GM04503 (cell line): ENCODE measurements around the gene DDX41.
A peak's percentile ranks its signal among the peaks of the same experiment; 100 is the strongest.
"Not testable (repeated sequence)": the region's sequence is repeated elsewhere in the genome, so short reads cannot be mapped to it uniquely, and the experiment has no call there.

ENCODE experiments used
- DNase-seq: peaks from one replicate; pipeline ENCODE4 v3.0.0-alpha.2; 2012; ENCODE audit warnings: low read depth

Gene DDX41

DNA sequence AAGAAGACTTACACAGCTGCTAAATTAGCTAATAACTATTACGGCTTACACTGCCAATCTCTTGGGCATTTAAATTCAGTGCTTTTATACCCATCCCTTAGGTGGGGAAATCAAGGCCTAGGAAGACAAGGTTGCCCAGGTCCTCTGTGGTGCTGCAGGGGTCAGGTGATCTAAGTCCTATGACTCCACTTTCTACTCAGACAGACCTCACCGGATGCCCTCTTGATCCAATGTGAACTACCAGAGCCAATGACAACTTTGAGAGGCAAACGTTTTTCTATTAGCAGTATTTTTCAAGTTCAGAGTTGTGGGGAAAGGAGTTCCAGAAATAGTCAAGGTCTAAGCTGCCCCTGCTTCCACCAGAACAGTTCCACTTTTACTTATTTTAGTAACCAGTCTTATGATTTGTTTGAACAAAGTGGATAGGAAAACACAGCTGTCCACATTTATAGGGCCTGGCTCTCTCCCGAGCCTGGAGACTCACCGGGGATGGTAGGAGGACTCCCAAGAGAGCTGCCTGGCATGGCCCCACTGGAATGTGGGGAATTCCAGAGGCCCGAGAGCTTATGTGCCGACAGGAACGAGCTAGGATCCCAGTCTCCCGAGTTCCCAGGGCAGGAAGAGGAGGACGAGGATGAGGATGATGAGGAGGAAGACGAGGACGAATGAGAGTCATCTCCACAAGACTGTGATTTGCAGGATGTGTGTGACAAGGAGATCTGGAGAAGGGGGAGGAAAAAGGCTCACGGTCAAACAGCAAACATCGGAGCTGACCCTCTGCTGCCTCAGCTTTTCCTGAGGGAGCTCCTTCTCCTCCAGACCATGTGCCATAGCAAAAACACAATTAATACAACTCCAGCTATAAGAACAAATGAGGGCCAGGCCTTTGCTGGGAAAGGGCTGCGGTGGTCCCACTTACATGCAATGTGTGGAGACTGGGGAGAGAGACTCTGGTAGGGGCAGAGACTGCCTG lies 20.9 kb upstream of the DDX41 start:
- peak; percentile 83 for DNase-seq

DNA sequence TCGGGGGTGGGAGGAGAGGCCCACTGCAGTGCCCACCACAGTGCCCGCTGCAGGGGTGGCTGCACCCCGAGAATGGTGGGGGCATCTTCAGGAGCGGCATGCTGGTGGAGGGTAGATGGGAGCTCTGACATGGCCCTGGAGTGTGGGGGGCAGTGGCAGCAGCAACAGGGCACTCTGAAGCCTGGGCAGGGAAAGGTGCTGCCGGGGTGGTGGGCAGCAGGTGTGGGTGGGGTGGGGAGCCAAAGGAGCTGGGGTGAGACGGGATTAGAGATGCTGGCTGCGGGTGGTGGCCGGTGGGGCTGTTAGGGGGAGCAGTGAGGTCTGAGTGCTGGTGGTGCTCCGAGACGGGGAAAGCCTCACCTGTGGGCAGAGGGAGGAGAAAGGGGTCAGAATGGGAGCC lies 19.6 kb upstream of the DDX41 start:
- DNase-seq = no peak

DNA sequence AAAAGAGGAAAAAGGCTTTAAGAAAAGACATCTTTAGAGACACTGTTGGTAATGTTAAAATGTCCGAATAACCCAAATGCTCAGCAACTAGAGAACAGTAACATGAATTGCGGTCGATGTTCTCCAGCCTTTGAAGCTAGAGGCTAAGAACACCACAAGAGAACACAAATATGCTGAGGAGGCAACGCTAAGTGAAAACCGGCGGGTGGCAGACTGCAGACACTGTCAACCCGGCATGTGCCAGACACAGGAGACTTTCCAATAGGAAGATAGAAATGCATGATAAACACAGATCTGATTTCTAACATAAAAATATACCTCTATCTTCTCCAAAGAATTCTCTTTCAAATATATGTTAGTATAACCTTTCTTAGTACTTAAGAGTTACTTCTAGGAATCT lies 18.4 kb upstream of the DDX41 start:
- no peak for DNase-seq

GRCh38 chr5:177534433-177534832 lies 17.7 kb upstream of the DDX41 start:
- DNase-seq = not testable (repeated sequence)

DNA sequence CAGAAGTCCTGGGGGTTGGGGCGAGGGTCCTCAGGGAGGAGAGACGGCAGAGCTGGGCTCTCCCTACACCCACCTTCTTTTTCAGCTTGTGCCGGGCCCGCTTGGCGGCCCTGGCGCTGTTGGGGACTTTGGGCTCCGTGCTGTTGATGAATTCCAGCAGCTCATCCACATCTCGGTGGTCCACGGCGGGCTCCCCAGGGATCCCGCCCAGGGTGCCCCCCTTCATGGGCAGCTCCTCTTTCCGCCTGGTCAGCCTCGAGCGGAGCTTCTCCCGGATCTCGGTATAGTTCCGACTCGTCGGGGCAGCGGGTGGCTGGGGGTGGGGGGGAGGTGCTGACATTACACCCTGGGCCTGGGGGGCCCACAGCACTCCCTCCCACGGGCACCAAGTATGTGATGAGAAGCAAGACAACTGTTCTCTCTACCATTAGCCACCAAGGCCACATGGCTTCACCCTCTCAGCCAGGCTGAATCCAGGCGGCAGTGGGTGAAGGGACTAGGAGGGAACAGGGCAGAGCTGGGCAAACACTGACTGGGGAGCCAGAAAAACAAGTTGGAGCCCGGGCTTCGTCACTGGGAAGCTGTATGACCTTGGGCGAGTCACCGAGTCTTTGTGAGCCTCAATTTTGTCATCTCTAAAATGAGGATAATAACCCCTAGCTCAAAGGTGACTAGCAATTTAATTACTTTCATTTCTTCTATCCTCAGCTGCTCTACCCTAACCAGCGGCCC lies 14.6 kb upstream of the DDX41 start:
- DNase-seq = no peak

GRCh38 chr5:177530638-177531037 lies 13.9 kb upstream of the DDX41 start:
- DNase-seq = no peak

DNA sequence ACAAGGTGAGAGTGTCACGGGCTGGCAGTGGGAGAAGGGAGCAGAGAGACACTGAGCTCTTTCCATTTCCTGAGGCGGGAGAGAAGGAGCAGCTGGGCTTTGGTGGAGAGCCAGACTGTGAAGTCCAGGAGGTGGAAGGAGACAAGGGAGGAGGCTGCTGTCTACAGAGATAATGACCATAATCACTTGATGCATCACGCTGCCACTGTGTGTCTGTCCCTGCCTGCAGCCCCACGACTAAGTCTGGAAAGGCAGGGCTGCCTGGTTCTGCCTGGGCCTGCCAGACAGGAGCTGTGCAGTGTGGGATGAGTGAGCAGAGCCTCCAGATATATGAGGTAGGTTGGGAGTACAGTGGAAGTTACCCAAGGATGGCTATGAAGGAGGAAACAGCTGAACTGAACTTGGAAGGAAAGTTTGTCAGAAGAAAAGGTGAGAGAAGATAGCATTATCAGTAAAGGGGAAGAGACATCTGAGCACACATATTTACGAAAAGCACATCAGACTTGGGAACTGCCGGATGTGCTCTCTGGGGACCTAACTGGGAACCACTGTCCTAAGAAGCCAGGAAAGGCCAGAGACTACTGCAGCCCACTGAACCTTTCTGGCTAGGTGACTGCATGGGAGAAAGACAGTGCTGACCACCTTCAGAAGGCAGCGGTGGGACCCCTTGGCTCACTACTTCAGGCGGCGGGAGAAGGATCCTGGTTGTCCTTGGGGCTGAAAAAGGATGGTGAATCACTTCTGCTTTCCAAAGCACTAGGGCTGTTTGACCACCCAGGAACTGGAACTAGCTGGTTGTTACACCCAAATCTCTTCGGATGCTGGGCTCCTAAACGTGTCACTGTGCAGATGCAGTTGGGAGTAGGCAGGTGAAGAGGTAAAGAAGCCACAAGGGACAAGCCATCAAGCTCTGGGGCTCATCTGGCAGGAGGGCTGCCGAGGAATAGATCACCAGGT lies 12.8 kb upstream of the DDX41 start:
- DNase-seq = no peak

DNA sequence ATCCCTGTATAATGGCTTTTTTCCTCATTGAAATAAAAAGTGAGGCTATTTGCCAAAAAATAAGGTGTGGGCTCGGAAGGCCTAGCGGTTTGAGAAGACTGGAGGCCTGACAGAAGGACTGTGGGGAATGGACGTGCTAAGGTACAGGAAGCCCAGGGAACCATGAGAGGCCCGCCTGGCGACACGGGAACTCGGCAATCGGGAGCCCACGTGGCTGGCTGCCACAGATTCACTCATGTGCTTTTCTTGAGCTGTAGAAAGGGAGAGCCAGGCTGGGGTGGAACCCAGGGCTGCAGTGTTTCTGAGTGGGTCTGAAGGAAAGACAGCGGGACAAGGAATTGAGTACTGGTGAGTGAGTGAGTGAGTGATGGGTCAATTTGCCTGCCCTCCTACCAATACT lies 11.9 kb upstream of the DDX41 start:
- DNase-seq = no peak

DNA sequence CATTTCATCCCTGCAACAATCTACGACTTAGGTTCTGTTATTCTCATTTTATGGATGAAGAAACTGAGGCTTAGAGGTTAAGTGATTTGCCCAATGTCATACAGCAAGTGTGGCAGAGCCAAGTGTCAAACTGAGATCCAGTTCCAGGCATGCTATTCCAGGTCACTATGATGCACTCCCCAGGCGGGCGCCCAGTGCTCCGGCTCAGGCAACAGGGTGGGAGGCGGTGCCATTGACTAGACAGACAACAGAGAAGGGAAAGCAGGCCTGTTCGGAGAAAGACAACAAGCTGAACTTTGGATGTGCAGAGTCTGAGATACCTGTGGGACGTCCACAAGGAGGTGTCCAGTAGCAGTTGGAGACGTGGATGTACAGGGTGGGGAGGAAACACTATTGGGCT lies 10.8 kb upstream of the DDX41 start:
- no peak for DNase-seq

- DNase-seq = no peak
Measured at GRCh38 chr5:177526791-177527190, 10.0 kb upstream of the DDX41 start.

- no peak for DNase-seq
Measured at GRCh38 chr5:177526191-177526590, 9.4 kb upstream of the DDX41 start.

DNA sequence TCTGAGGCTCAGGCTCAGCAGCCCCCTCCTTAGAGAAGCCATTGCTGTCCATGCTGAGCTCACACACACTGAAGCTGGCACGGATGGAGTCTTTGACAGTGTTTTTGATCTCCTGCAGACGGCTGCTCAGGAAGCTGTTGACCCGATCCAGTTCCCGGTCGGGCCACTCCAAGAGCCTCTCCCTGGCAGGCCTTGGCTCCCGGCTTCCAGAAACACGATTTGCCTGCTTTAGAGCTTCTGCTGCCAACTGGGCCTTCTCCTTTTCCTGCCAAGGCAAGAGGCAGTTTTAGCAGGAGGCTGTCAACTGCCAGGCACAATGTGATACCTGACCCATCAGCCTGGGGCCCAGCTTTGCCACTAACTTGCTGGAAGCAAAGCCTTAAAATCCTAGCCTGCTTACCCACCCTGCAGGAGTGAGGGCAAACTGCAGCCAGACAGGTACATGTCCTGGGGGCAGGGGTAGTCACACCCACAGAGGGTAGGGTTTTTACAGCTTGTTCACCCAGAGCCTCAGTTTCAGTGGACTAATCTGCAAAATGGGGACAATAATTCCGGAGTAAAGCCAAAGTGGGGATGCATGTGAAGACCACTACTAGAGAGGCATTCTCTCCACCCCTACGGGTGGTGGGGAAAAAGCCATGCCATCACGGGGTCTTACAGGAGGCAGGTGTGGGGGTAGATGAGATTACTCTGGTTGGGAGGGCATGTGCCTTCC lies 8.3 kb upstream of the DDX41 start:
- no peak for DNase-seq

- no peak for DNase-seq
Measured at GRCh38 chr5:177524539-177524900, 7.8 kb upstream of the DDX41 start.

- DNase-seq = no peak
Measured at GRCh38 chr5:177523711-177524538, 7.2 kb upstream of the DDX41 start.

- no peak for DNase-seq
Measured at GRCh38 chr5:177520916-177521513, 4.3 kb upstream of the DDX41 start.

- no peak for DNase-seq
Measured at GRCh38 chr5:177520271-177520670, 3.5 kb upstream of the DDX41 start.

DNA sequence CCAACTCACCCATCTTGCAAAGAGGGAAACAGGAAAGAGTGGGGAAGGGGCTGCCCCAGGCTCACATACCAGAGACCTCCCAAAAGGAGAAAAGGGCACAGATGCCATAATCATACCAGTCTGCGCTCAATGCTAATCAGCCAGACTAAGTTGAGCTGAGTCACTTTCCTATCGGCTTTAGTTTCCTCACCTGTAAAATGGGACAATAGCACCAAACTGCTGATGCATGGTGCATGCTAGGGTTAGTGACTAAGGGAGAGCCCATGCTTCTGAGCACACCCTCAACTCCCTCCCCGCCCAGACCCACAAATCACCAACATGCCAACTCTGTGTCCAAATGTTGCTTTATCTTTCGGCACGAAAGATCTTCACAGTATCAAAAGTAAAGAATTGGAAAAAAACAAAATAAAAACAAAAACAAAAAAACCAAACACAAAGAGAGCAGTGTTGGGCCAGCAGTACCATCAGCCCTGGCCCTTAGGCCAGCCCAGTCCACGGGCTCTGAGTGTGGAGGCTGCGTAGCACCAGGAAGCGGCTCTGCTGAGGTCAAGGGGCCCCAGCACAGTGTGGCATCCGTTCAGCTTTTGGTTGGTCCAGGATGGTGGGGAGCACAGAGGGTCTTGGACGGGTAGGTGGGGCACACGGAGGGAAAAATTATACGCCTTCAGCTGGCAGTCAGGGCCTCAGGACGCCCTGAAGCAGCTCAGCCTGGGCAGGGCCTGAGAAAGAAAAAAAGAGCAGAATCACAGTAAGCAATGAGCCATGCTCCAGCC lies 2.9 kb upstream of the DDX41 start:
- no peak for DNase-seq

- DNase-seq = no peak
Measured at GRCh38 chr5:177515580-177515979, 1.2 kb downstream of the DDX41 start.

- no peak for DNase-seq
Measured at GRCh38 chr5:177514541-177514940, 2.2 kb downstream of the DDX41 start.
